ENCODE measurements around the gene TULP3. TPM values are rescaled to one million over a fixed set of nuclear protein-coding genes. Genes with fewer than 3 reads are reported as not detected.

The TULP3 gene
- total and polyA plus RNA-seq, 2 of the 8 experiments (the other 6 are each of a cell fraction or from before 2014, with no cell fraction given): 18.4 to 21.2 TPM

- Histone ChIP-seq H3K56ac (replicated peaks; ENCODE audit: insufficient read length, low read depth, low read length) (no peak overlapping the region), H2BK20ac (ENCODE audit: low read length) (no peak overlapping the region), H2BK15ac (ENCODE audit: low read length) (no peak overlapping the region), H3K9ac (replicated peaks in 1 of 4; ENCODE audit: extremely low read depth in 1 of 4, low read depth in 3 of 4, low read length in 3 of 4) (no peak overlapping the region), H2AK5ac (ENCODE audit: low read depth, low read length) (no peak overlapping the region), H4K8ac (ENCODE audit: extremely low read depth, insufficient read depth, low read length) (no peak overlapping the region), H2BK5ac (ENCODE audit: low read depth, low read length) (no peak overlapping the region), H3K23ac (ENCODE audit: insufficient read length) (no peak overlapping the region), H3K4me2 (ENCODE audit: insufficient read depth in 1 of 2, low read depth in 2 of 2, low read length in 2 of 2) (no peak overlapping the region), H4K5ac (ENCODE audit: insufficient read length, low read depth, low read length) (no peak overlapping the region), H4K20me1 (replicated peaks in 1 of 2; ENCODE audit: control insufficient read depth in 1 of 2, insufficient read depth in 2 of 2, low read length in 2 of 2) (no peaks in the 10 kb centered on the region), H3K4me1 (replicated peaks in 1 of 4; ENCODE audit: control insufficient read depth in 3 of 4, insufficient read depth in 4 of 4, low read length in 3 of 4) (no peaks in the 10 kb centered on the region), H3K14ac (ENCODE audit: insufficient read length) (no peak overlapping the region), H2BK12ac (ENCODE audit: low read depth, low read length) (no peak overlapping the region), H3K27me3 (replicated peaks in 1 of 4; ENCODE audit: control insufficient read depth in 3 of 4, extremely low read depth in 1 of 4, insufficient read depth in 3 of 4, low read length in 3 of 4) (no peaks in the 10 kb centered on the region), H3K27ac (ENCODE audit: low read depth, low read length) (no peak overlapping the region), H3K23me2 (ENCODE audit: low read depth, low read length) (no peaks in the 10 kb centered on the region; the same call in 1 of the 2 replicates), H3K18ac (ENCODE audit: extremely low read depth, low read length) (no peak overlapping the region), H2AFZ (ENCODE audit: low read length) (no peak overlapping the region), H3K79me1 (ENCODE audit: low read depth, low read length) (no peaks in the 10 kb centered on the region), H3K36me3 (ENCODE audit: control insufficient read depth in 2 of 4, insufficient read depth in 4 of 4, low read length in 3 of 4) (no peaks in the 10 kb centered on the region), H2BK120ac (replicated peaks; ENCODE audit: low read depth, low read length) (no peak overlapping the region), H3K9me3 (ENCODE audit: insufficient read depth in 2 of 2, low read depth in 1 of 2, low read length in 1 of 2) (no peaks in the 10 kb centered on the region), H3K4ac (replicated peaks; ENCODE audit: insufficient read length, low read depth, low read length) (no peak overlapping the region), H3K79me2 (ENCODE audit: control insufficient read depth in 1 of 2, insufficient read depth in 2 of 2, low read length in 2 of 2) (peaks cover 2 to 25% of the 10 kb centered on the region in 2 experiments; a peak in 3 of 4 replicates), H3K4me3 (ENCODE audit: extremely low read depth in 1 of 4, insufficient read depth in 2 of 4, low read depth in 3 of 4, low read length in 4 of 4) (no peak overlapping the region), H4K91ac (replicated peaks; ENCODE audit: insufficient read length, low read length) (no peak overlapping the region)
- ChIA-PET CTCF (ENCODE audit: partially characterized antibody) (interaction anchor here (1.2 to 15.6 kb wide), 2 partner anchors 18 to 44 kb away, joined by 3 to 143 read pairs; no protein-coding TSS in a partner anchor), POLR2A (ENCODE audit: partially characterized antibody) (interaction anchor here (1.0 kb wide), 1 partner anchor 17 kb away, joined by 3 read pairs; no protein-coding TSS in a partner anchor)
- FAIRE-seq (no peak), DNase-seq (ENCODE audit: low read depth in 1 of 2, low spot score in 2 of 2) (no peak)
- 99% methylated on average over 4 of the region's 5 CpGs; no CpG with 5 or more reads in 1 of the 2 experiments for WGBS, 2 experiments (ENCODE audit: extremely low coverage in 1 of 2, insufficient coverage in 1 of 2, insufficient read length in 1 of 2, insufficient replicate concordance in 2 of 2, low coverage in 1 of 2, low lambda C conversion rate in 2 of 2, missing lambda C conversion rate in 1 of 2)
- no peak for TF ChIP-seq SIN3A (conservative IDR thresholded peaks at IDR 0.05 in 1 of 2, IDR thresholded peaks at IDR 0.05 in 1 of 2; ENCODE audit: low read depth in 1 of 2, low read length in 2 of 2)
These were observed 6.7 kb downstream of the TULP3 start for GRCh38 chr12:2897418-2897817.
